Measurements from ENCODE around the gene HOXA10.

HOXA10 gene

GRCh38 chr7:27147199-27148030, 26.7 kb downstream of the HOXA10 start, which contains the start of gene HOXA6:
HOXA6 (minus strand) TSS chr7:27147774; CDS start chr7:27147749, 25 bp downstream.
- no peaks in the 10 kb centered on the region for H3K36me3 ChIP-seq (ENCODE audit: insufficient read depth)
- no peak within 1 kb of the TSS for H3K4me3 ChIP-seq (IDR thresholded peaks at IDR 0.05; ENCODE audit: insufficient read depth, low read depth, low read length)
- TF ChIP-seq CTCF (conservative IDR thresholded peaks at IDR 0.05; ENCODE audit: low read depth, low read length), result no peak
- peaks cover 7% of the 10 kb centered on the region for H3K4me1 ChIP-seq (ENCODE audit: low read depth, poor library complexity, severe bottlenecking)
- no peak within 1 kb of the TSS for H3K27ac ChIP-seq
- no peak within 1 kb of the TSS for H3K9ac ChIP-seq
- H3K4me2 ChIP-seq, result no peak within 1 kb of the TSS
- H3K79me2 ChIP-seq (ENCODE audit: insufficient read depth, low read depth), result no peaks in the 10 kb centered on the region
- H3K27me3 ChIP-seq (ENCODE audit: insufficient read depth, low read depth), result no peaks in the 10 kb centered on the region
- no peaks in the 10 kb centered on the region for H4K20me1 ChIP-seq (ENCODE audit: insufficient read depth)
- no peak within 1 kb of the TSS for H2AFZ ChIP-seq (ENCODE audit: low read depth)

- no peak overlapping the region for H3K4me3 ChIP-seq (IDR thresholded peaks at IDR 0.05; ENCODE audit: insufficient read depth, low read depth, low read length)
- no peak for TF ChIP-seq CTCF (conservative IDR thresholded peaks at IDR 0.05; ENCODE audit: low read depth, low read length)
- peaks cover 7% of the 10 kb centered on the region for H3K4me1 ChIP-seq (ENCODE audit: low read depth, poor library complexity, severe bottlenecking)
- no peak overlapping the region for H3K27ac ChIP-seq
- H3K36me3 ChIP-seq (ENCODE audit: insufficient read depth), result no peaks in the 10 kb centered on the region
- no peaks in the 10 kb centered on the region for H3K27me3 ChIP-seq (ENCODE audit: insufficient read depth, low read depth)
- no peaks in the 10 kb centered on the region for H4K20me1 ChIP-seq (ENCODE audit: insufficient read depth)
- no peak overlapping the region for H3K4me2 ChIP-seq
- H3K79me2 ChIP-seq (ENCODE audit: insufficient read depth, low read depth), result no peaks in the 10 kb centered on the region
- H2AFZ ChIP-seq (ENCODE audit: low read depth), result no peak overlapping the region
- H3K9ac ChIP-seq, result no peak overlapping the region
Observed at GRCh38 chr7:27146491-27147198, 27.5 kb downstream of the HOXA10 start.

GRCh38 chr7:27145914-27146412, 28.2 kb downstream of the HOXA10 start:
- no peak overlapping the region for H3K4me2 ChIP-seq
- H2AFZ ChIP-seq (ENCODE audit: low read depth), result no peak overlapping the region
- peaks cover 7% of the 10 kb centered on the region for H3K4me1 ChIP-seq (ENCODE audit: low read depth, poor library complexity, severe bottlenecking)
- no peak overlapping the region for H3K4me3 ChIP-seq (IDR thresholded peaks at IDR 0.05; ENCODE audit: insufficient read depth, low read depth, low read length)
- H4K20me1 ChIP-seq (ENCODE audit: insufficient read depth), result no peaks in the 10 kb centered on the region
- no peaks in the 10 kb centered on the region for H3K27me3 ChIP-seq (ENCODE audit: insufficient read depth, low read depth)
- no peak overlapping the region for H3K27ac ChIP-seq
- H3K79me2 ChIP-seq (ENCODE audit: insufficient read depth, low read depth), result no peaks in the 10 kb centered on the region
- H3K9ac ChIP-seq, result no peak overlapping the region
- no peak for TF ChIP-seq CTCF (conservative IDR thresholded peaks at IDR 0.05; ENCODE audit: low read depth, low read length)
- H3K36me3 ChIP-seq (ENCODE audit: insufficient read depth), result no peaks in the 10 kb centered on the region

- no peak overlapping the region for H3K27ac ChIP-seq
- peaks cover 7% of the 10 kb centered on the region for H3K4me1 ChIP-seq (ENCODE audit: low read depth, poor library complexity, severe bottlenecking)
- H3K36me3 ChIP-seq (ENCODE audit: insufficient read depth), result no peaks in the 10 kb centered on the region
- H2AFZ ChIP-seq (ENCODE audit: low read depth), result no peak overlapping the region
- H3K4me3 ChIP-seq (IDR thresholded peaks at IDR 0.05; ENCODE audit: insufficient read depth, low read depth, low read length), result no peak overlapping the region
- no peak overlapping the region for H3K4me2 ChIP-seq
- no peaks in the 10 kb centered on the region for H3K79me2 ChIP-seq (ENCODE audit: insufficient read depth, low read depth)
- no peaks in the 10 kb centered on the region for H3K27me3 ChIP-seq (ENCODE audit: insufficient read depth, low read depth)
- H4K20me1 ChIP-seq (ENCODE audit: insufficient read depth), result no peaks in the 10 kb centered on the region
- TF ChIP-seq CTCF (conservative IDR thresholded peaks at IDR 0.05; ENCODE audit: low read depth, low read length), result no peak
- H3K9ac ChIP-seq, result no peak overlapping the region
Observed at GRCh38 chr7:27145165-27145913, 28.8 kb downstream of the HOXA10 start.
